SU-DHL-6 (cell line): Measurements from ENCODE around the gene SYTL1.

Experiments
- EZH2phosphoT487 ChIP-seq: fragments of 200-600 bp; sonication (generic), shearing (Covaris generic); conservative IDR thresholded peaks from 2 replicates; pipeline ENCODE4 v1.6.1; 2018; ENCODE audit warnings: mild to moderate bottlenecking, antibody characterized with exemption, low read length, moderate library complexity, mixed read lengths
- TF ChIP-seq, protein P1 (sequence below): fragments of 200-600 bp; sonication (generic); IDR thresholded peaks from one replicate; pipeline ENCODE4 v1.5.1; 2017; ENCODE audit warnings: antibody characterized with exemption, mild to moderate bottlenecking, low read length, moderate library complexity; ENCODE audit not compliant: insufficient read depth, poor library complexity, severe bottlenecking

GRCh38 chr1:27314737-27315136 is 27.1 kb upstream of the SYTL1 start:
- TF ChIP-seq, protein P1, sequence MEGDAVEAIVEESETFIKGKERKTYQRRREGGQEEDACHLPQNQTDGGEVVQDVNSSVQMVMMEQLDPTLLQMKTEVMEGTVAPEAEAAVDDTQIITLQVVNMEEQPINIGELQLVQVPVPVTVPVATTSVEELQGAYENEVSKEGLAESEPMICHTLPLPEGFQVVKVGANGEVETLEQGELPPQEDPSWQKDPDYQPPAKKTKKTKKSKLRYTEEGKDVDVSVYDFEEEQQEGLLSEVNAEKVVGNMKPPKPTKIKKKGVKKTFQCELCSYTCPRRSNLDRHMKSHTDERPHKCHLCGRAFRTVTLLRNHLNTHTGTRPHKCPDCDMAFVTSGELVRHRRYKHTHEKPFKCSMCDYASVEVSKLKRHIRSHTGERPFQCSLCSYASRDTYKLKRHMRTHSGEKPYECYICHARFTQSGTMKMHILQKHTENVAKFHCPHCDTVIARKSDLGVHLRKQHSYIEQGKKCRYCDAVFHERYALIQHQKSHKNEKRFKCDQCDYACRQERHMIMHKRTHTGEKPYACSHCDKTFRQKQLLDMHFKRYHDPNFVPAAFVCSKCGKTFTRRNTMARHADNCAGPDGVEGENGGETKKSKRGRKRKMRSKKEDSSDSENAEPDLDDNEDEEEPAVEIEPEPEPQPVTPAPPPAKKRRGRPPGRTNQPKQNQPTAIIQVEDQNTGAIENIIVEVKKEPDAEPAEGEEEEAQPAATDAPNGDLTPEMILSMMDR: no peak
- no peak for TF ChIP-seq EZH2phosphoT487
